SJSA1 (cell line): ENCODE results near the gene DHX34. TPM values are rescaled to one million over a fixed set of nuclear protein-coding genes. Genes with fewer than 3 reads are reported as not detected.
"Not testable (repeated sequence)": the region's sequence is repeated elsewhere in the genome, so short reads cannot be mapped to it uniquely, and the experiment has no call there.

ENCODE experiments used
- DNase-seq, 2 experiments: peaks; one replicate each; pipeline ENCODE4 v3.0.0-alpha.2; 2015 to 2020; ENCODE audit warnings: low spot score in 2 of 2, low read depth in 1 of 2
- H3K27ac ChIP-seq: fragments of 250-450 bp; sonication (Bioruptor Pico); 2 replicates; pipeline ENCODE4 v1.5.1; 2020; ENCODE audit warnings: mild to moderate bottlenecking, moderate library complexity
- H3K27me3 ChIP-seq: fragments of 250-450 bp; sonication (Bioruptor Pico); replicated peaks from 2 replicates; pipeline ENCODE4 v1.5.1; 2020; ENCODE audit warnings: mild to moderate bottlenecking, moderate library complexity
- H3K36me3 ChIP-seq: fragments of 250-450 bp; sonication (Bioruptor Pico); 2 replicates; pipeline ENCODE4 v1.5.1; 2020; ENCODE audit warnings: mild to moderate bottlenecking
- H3K4me1 ChIP-seq: fragments of 250-450 bp; sonication (Bioruptor Pico); replicated peaks from 2 replicates; pipeline ENCODE4 v1.6.1; 2021; ENCODE audit warnings: mild to moderate bottlenecking
- H3K4me3 ChIP-seq: fragments of 250-450 bp; sonication (Bioruptor Pico); 2 replicates; pipeline ENCODE4 v1.5.1; 2020; ENCODE audit warnings: mild to moderate bottlenecking
- H3K9me3 ChIP-seq: fragments of 250-450 bp; sonication (Bioruptor Pico); replicated peaks from 2 replicates; pipeline ENCODE4 v1.5.1; 2020; ENCODE audit warnings: mild to moderate bottlenecking
- total RNA-seq: library from RNA; depleted of rRNA; stranded (reverse); fragments of >200 nt; shearing (Covaris generic); gene quantifications from 2 replicates; pipeline ENCODE4 v1.2.3, GENCODE V29; 2014

DHX34 gene
- total RNA-seq, 1 experiment from 2014 or later = 16.4 TPM

DNA sequence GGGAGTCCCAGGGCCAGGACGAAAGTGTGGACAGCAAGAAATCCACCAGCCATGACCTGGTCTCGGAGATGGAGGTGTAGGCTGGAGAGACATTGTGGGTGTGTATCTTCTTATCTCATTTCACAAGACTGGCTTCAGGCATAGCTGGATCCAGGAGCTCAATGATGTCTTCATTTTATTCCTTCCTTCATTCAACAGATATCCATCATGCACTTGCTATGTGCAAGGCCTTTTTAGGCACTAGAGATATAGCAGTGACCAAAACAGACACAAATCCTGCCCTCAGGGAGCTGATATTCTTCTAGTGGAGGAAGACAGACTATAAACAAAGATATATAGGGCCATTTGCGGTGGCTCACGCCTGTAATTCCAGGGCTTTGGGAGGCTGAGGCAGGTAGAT, 7.4 kb upstream of the DHX34 start:
- DNase-seq = no peak
- Histone ChIP-seq H3K4me3 (no peak overlapping the region), H3K9me3 (no peaks in the 10 kb centered on the region)

GRCh38 chr19:47343194-47343802, 5.8 kb upstream of the DHX34 start:
- no peak for DNase-seq
- Histone ChIP-seq H3K4me3 (no peak overlapping the region), H3K27me3 (no peaks in the 10 kb centered on the region), H3K9me3 (no peaks in the 10 kb centered on the region), H3K27ac (no peak overlapping the region), H3K4me1 (no peaks in the 10 kb centered on the region), H3K36me3 (no peaks in the 10 kb centered on the region)

More for the DNA sequence above, 7.4 kb upstream of the DHX34 start:
- H3K36me3 ChIP-seq = no peaks in the 10 kb centered on the region
- H3K27me3 ChIP-seq = no peaks in the 10 kb centered on the region
- no peak overlapping the region for H3K27ac ChIP-seq
- no peaks in the 10 kb centered on the region for H3K4me1 ChIP-seq

GRCh38 chr19:47344425-47344824, 4.7 kb upstream of the DHX34 start:
- no peak for DNase-seq
- Histone ChIP-seq H3K36me3 (no peaks in the 10 kb centered on the region), H3K27ac (no peak overlapping the region), H3K4me1 (no peaks in the 10 kb centered on the region), H3K27me3 (no peaks in the 10 kb centered on the region), H3K4me3 (no peak overlapping the region), H3K9me3 (no peaks in the 10 kb centered on the region)

GRCh38 chr19:47346024-47346423, 3.1 kb upstream of the DHX34 start:
- H3K27me3 ChIP-seq, H3K4me1 ChIP-seq, H3K9me3 ChIP-seq, H3K4me3 ChIP-seq, H3K36me3 ChIP-seq, DNase-seq, H3K27ac ChIP-seq: not testable (repeated sequence)

- Histone ChIP-seq H3K36me3 (peaks cover 42% of the 10 kb centered on the region), H3K4me3 (no peak overlapping the region), H3K27ac (no peak overlapping the region), H3K9me3 (no peaks in the 10 kb centered on the region), H3K4me1 (peaks cover 4% of the 10 kb centered on the region), H3K27me3 (no peaks in the 10 kb centered on the region)
- DNase-seq = no peak
Measured at GRCh38 chr19:47350630-47351029, 1.5 kb downstream of the DHX34 start.

DNA sequence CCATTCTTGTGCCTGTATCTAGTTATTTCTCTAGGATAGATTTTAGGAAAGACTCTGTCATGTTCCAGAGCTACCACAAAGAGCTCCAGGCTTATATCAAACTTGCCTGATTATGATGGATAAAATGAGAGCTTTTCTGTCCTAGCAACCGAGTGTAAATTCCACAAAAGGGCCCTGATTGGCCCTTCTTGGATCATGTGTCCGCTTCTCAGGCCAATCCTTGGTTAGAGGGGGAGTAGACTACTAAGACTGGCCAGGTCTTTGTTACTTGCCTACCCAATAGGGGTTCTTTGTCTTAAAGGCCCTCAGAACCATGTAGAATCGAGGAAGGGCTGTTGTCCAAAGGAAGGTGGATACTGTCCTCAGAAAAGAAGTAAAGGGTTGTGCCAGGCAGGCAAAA, 2.4 kb downstream of the DHX34 start:
- no peak overlapping the region for H3K4me3 ChIP-seq
- peak in 1 of 2 experiments; percentile 21 for DNase-seq
- no peak overlapping the region for H3K27ac ChIP-seq
- peaks cover 4% of the 10 kb centered on the region for H3K4me1 ChIP-seq
- H3K27me3 ChIP-seq = no peaks in the 10 kb centered on the region
- no peaks in the 10 kb centered on the region for H3K9me3 ChIP-seq
- H3K36me3 ChIP-seq = peaks cover 51% of the 10 kb centered on the region

DNA sequence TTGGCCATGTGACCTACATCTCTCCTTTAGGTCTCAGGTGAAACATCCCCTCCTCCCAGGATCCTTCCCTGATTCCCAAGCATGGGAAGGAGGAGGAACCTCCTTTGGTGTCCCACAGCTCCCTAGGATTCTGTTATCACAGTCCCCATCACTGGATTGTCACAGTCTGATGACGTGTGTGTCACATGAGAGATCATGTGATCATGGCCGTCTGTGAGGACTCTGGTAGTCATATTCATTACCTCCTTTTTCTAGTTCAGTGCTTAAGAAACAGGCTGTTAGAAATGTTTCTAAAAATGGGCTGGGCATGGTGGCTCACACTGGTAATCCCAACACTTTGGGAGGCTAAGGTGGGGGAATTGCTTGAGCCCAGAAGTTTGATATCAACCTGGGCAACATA, 3.0 kb downstream of the DHX34 start:
- H3K4me1 ChIP-seq = peaks cover 4% of the 10 kb centered on the region
- no peak overlapping the region for H3K27ac ChIP-seq
- H3K36me3 ChIP-seq = peaks cover 56% of the 10 kb centered on the region
- no peak overlapping the region for H3K4me3 ChIP-seq
- no peak for DNase-seq
- H3K27me3 ChIP-seq = no peaks in the 10 kb centered on the region
- H3K9me3 ChIP-seq = no peaks in the 10 kb centered on the region

- H3K4me1 ChIP-seq = peaks cover 4% of the 10 kb centered on the region
- no peaks in the 10 kb centered on the region for H3K9me3 ChIP-seq
Measured at GRCh38 chr19:47353307-47353712, 4.2 kb downstream of the DHX34 start.

DNA sequence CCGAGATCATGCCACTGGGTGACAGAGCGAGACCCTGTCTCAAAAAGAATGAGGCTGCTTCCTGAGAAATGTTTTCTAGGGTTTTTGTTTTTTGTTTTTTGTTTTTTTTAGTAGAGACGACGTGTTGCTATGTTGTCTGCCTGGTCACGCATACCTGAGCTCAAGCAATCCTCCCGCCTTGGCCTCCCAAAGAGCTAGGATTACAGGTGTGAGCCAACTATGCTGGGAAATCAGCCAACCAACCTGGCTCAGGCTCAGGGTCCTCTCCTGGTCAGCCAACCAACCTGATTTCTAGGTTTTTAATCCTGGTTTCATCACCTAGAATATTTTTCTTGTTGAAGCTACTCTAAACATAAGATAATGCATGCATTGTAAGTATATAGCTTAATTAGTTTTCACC, 7.8 kb downstream of the DHX34 start:
- Histone ChIP-seq H3K4me1 (no peaks in the 10 kb centered on the region), H3K9me3 (no peaks in the 10 kb centered on the region), H3K27me3 (no peaks in the 10 kb centered on the region), H3K27ac (no peak overlapping the region), H3K4me3 (no peak overlapping the region), H3K36me3 (peaks cover 97% of the 10 kb centered on the region)
- no peak for DNase-seq

More at GRCh38 chr19:47353307-47353712, 4.2 kb downstream of the DHX34 start:
- DNase-seq = no peak
- peaks cover 68% of the 10 kb centered on the region for H3K36me3 ChIP-seq
- H3K27me3 ChIP-seq = no peaks in the 10 kb centered on the region
- no peak overlapping the region for H3K4me3 ChIP-seq
- H3K27ac ChIP-seq = no peak overlapping the region

DNA sequence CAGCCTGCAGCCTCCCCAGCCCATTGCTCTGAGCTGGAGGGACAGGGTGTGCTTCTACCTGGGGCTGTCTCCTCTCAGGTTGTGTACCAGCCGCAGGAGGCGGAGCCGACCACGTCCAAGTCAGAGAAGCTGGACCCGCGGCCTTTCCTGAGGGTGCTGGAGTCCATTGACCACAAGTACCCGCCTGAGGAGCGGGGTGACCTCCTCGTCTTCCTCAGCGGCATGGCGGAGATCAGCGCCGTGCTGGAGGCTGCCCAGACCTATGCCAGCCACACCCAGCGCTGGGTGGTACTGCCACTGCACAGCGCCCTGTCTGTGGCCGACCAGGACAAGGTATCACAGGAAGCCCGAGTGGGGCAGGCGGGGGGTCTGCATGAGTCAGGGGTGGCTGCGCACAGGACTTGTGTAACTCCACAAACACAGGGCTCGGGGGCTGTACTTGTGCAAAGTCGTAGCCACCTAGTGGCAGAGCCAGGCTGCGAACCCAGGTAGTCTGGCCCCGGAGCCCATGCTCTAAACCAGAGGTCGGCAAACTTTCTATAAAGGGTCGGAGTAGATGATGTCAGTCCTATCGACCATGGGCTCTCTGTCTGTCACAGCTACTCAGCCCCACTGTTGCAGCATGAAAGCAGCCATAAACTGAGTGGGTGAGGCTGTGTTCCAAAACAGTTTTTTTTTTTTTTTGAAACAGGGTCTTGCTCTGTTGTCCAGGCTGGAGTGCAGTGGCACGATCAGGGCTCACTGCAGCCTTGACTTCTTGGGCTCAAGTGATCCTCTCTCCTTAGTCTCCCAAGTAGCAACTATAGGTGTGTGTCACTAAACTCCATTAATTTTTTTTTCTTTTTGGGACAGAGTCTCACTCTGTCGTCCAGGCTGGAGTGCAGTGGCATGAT, 8.9 kb downstream of the DHX34 start:
- Histone ChIP-seq H3K9me3 (no peaks in the 10 kb centered on the region), H3K36me3 (peaks cover 97% of the 10 kb centered on the region), H3K27me3 (no peaks in the 10 kb centered on the region), H3K4me1 (no peaks in the 10 kb centered on the region), H3K27ac (no peak overlapping the region), H3K4me3 (no peak overlapping the region)
- no peak for DNase-seq

- no peak overlapping the region for H3K27ac ChIP-seq
- no peaks in the 10 kb centered on the region for H3K4me1 ChIP-seq
- H3K27me3 ChIP-seq = no peaks in the 10 kb centered on the region
- peaks cover 96% of the 10 kb centered on the region for H3K36me3 ChIP-seq
- no peaks in the 10 kb centered on the region for H3K9me3 ChIP-seq
- H3K4me3 ChIP-seq = no peak overlapping the region
- no peak for DNase-seq
Measured at GRCh38 chr19:47358936-47359335, 9.8 kb downstream of the DHX34 start.

- H3K4me3 ChIP-seq = no peak overlapping the region
- H3K4me1 ChIP-seq = no peaks in the 10 kb centered on the region
- H3K27me3 ChIP-seq = no peaks in the 10 kb centered on the region
- H3K27ac ChIP-seq = no peak overlapping the region
- DNase-seq = no peak
- no peaks in the 10 kb centered on the region for H3K9me3 ChIP-seq
- peaks cover 81% of the 10 kb centered on the region for H3K36me3 ChIP-seq
Measured at GRCh38 chr19:47362321-47362720, 13.2 kb downstream of the DHX34 start.

DNA sequence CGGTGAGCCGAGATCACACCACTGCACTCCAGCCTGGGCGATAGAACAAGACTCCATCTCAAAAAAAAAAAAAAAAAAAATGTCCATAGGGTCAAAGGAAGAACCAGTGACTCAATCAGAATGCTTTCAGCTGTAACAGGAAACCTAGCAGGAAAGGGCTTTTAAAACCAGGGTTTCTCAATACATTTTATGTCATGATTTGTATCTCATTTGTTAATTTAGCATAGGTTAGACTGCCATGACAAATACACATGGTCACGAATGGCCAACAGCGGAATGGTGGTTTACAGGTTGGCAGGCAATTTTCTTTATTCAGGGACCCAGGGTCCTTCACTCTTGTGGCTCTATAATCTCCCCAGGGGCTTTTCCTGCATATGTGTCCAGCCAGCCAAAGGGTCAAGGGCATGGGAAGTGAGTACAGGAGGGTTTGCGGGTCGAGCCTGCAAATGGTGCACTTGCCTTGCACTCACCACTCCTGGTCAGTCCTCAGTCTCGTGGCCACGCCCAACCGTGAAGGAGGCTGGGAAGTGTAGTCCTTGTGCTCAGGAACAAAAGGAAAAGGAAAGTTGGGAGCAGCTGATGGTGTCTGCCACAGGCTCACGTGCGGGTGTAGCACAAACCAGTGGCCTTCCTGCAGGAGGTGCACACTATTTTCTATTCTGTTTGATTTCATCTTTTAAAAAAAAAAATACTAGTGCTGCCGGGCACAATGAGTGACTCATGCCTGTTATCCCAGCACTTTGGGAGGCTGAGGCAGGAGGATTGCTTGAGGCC, 14.8 kb downstream of the DHX34 start:
- H3K9me3 ChIP-seq = no peaks in the 10 kb centered on the region
- peaks cover 7% of the 10 kb centered on the region for H3K4me1 ChIP-seq
- H3K27ac ChIP-seq = no peak overlapping the region
- H3K27me3 ChIP-seq = no peaks in the 10 kb centered on the region
- no peak overlapping the region for H3K4me3 ChIP-seq
- peaks cover 65% of the 10 kb centered on the region for H3K36me3 ChIP-seq
- DNase-seq = no peak

- H3K36me3 ChIP-seq = peaks cover 57% of the 10 kb centered on the region
- peaks cover 20% of the 10 kb centered on the region for H3K4me1 ChIP-seq
- not testable (repeated sequence) for H3K27ac ChIP-seq, DNase-seq, H3K9me3 ChIP-seq, H3K4me3 ChIP-seq, H3K27me3 ChIP-seq
Measured at GRCh38 chr19:47365455-47365854, 16.3 kb downstream of the DHX34 start.
